GM10248 (cell line): ENCODE results near the gene PRPF31.
A peak's percentile ranks its signal among the peaks of the same experiment; 100 is the strongest.

Experiments used
- CTCF ChIA-PET: fragments of 300-600 bp; sonication (Branson Sonifier 250); formaldehyde crosslinking; extraction: SDS; loops from one replicate; lab custom pipeline; 2021; ENCODE audit warnings: antibody characterized with exemption; lab: Yijun Ruan, JAX
- POLR2A ChIA-PET: fragments of 350-650 bp; sonication (Branson Sonifier 250); formaldehyde crosslinking; extraction: SDS; loops from one replicate; lab custom pipeline; 2020; ENCODE audit warnings: antibody characterized with exemption; lab: Yijun Ruan, JAX
- DNase-seq: peaks from one replicate; pipeline ENCODE4 v3.0.0; 2012; ENCODE audit errors: extremely low spot score
- CTCF ChIP-seq: IDR thresholded peaks from 2 replicates; pipeline ENCODE4 v1.5.1; 2012; ENCODE audit warnings: mild to moderate bottlenecking, low read depth; ENCODE audit errors: extremely low read depth, missing control alignments, control extremely low read depth

Gene PRPF31

DNA sequence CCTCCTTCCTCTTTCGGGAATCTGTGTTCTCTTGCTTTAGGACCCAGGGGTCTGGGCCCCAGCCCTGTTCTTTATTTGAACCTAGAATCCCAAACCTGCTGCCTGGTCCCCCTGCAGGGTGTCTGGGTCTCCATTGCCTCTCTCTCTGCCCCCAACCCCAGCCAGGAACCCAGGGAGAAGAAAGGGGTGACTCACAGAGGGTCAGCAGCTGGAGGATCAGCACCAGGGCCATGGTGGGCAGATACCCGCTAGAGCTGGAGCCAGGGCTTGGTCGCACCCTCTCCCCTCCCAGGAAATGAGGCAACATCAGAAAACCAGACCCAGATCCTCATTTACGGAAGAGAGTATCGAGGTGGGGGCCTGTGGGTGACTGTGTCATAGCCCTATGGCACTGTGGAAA lies 15.0 kb upstream of the PRPF31 start, which contains the start of gene OSCAR:
TSS of gene OSCAR (minus strand) at position 243 of the 400 bp plus-strand sequence. CDS start at position 232, 11 bp downstream.
- POLR2A ChIA-PET: no interaction called here
- CTCF ChIA-PET: no interaction called here

DNA sequence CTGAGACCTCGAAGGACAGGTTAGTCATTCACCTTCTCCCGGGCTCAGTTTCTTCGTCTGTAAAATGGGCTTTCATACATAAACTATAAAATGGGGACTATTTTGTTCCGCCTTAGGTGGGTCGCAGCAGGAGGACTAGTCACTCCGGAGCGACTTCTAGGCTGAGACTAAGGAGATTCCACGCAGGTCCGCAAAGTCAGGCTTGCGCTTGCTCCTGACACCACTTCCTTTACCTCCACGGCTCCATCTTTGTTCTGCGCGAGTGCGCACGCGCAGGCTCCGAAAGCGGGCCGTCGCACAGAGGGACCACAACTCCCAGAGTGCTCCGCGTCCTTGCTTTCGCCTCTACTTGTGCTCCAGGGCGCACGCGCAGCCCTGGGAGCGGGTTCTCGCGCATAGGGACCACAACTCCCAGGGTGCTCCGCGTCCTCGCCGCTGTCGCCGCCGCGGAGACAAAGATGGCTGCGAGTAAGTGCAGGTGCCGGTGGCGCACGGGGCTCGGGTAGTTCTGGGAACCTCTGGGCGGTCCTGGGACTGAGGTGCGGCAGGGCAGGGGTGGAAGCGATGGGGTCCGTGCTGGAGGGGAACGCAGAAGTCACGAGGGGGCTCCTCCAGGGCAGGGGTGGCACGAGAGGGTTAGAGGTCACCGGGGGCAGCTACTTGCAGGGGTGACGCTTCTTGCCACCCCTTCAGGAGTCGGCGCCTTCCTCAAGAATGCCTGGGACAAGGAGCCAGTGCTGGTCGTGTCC lies 13.0 kb upstream of the PRPF31 start, which contains the start of gene NDUFA3:
TSS of gene NDUFA3 (plus strand) at position 435 of the 749 bp plus-strand sequence. CDS start at position 459, 24 bp downstream.
- peak; percentile 100 for DNase-seq
- no peak for TF ChIP-seq CTCF
- ChIA-PET POLR2A (interaction anchor here (0.9 kb wide), 1 partner anchor 25 kb away, joined by 3 read pairs; no protein-coding TSS in a partner anchor), CTCF (interaction anchor here (0.7 kb wide), 1 partner anchor 310 kb away, joined by 3 read pairs; no protein-coding TSS in a partner anchor)

More for the DNA sequence above, 15.0 kb upstream of the PRPF31 start, which contains the start of gene OSCAR:
- no peak for DNase-seq
- TF ChIP-seq CTCF: no peak

- ChIA-PET CTCF (interaction anchor here (1.3 kb wide), 1 partner anchor 9 kb away, joined by 3 read pairs; no protein-coding TSS in a partner anchor), POLR2A (no interaction called here)
- no peak for DNase-seq
- TF ChIP-seq CTCF: no peak
Observed at GRCh38 chr19:54104998-54105715, 10.4 kb upstream of the PRPF31 start.

DNA sequence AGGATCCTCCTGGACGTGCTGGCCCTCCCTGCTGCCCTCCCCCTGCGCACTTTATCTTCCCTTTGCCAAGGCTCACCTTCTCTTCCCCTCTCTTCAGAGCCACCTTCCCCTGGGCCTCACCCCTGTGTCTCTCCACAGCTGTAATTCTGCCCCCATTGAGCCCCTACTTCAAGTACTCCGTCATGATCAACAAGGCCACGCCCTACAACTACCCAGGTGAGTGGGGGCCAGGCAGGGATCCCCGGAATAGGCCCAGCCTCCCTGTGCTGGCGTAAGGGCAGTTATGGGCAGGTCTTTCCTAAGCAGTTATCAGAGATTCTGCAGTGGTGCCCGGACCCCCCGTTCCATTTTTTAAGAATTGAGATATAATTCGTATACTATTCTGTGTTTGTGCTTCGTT lies 9.8 kb upstream of the PRPF31 start:
- ChIA-PET POLR2A (no interaction called here), CTCF (interaction anchor here (1.3 kb wide), 1 partner anchor 8 kb away, joined by 3 read pairs; no protein-coding TSS in a partner anchor)
- no peak for TF ChIP-seq CTCF
- no peak for DNase-seq

GRCh38 chr19:54106716-54107115 lies 8.8 kb upstream of the PRPF31 start:
- POLR2A ChIA-PET: no interaction called here
- TF ChIP-seq CTCF: no peak
- CTCF ChIA-PET: no interaction called here
- DNase-seq: no peak

GRCh38 chr19:54107876-54108490 lies 7.6 kb upstream of the PRPF31 start:
- CTCF ChIA-PET: no interaction called here

More at GRCh38 chr19:54107876-54108490, 7.6 kb upstream of the PRPF31 start:
- no peak for TF ChIP-seq CTCF
- POLR2A ChIA-PET: no interaction called here
- no peak for DNase-seq
